HepG2 (cell line): ENCODE measurements around the gene IQCK. TPM values are rescaled to one million over a fixed set of nuclear protein-coding genes. Genes with fewer than 3 reads are reported as not detected.

Experiments
- AKAP8 ChIP-seq: sonication (generic); formaldehyde crosslinking; IDR thresholded peaks from 2 replicates; pipeline ENCODE4 v1.5.1; 2020; ENCODE audit warnings: mild to moderate bottlenecking, missing genetic modification reagents
- ARNT ChIP-seq: fragments of 450-650 bp; IDR thresholded peaks from 2 replicates; pipeline ENCODE4 v1.6.1; 2017
- CBX5 ChIP-seq: sonication (generic); formaldehyde crosslinking; IDR thresholded peaks from 2 replicates; pipeline ENCODE4 v1.4.0; 2020; ENCODE audit warnings: missing genetic modification reagents, borderline replicate concordance
- NR2C2 ChIP-seq: sonication (generic); formaldehyde crosslinking; IDR thresholded peaks from 2 replicates; pipeline ENCODE4 v1.4.0; 2020; ENCODE audit warnings: missing genetic modification reagents, mild to moderate bottlenecking, moderate library complexity, borderline replicate concordance
- NR2F6 ChIP-seq, 2 experiments: IDR thresholded peaks; 2 replicates each; pipeline ENCODE4 v1.6.1; 2016; ENCODE audit warnings: antibody characterized with exemption in 1 of 2, mild to moderate bottlenecking in 1 of 2
- TOPORS ChIP-seq: sonication (generic); formaldehyde crosslinking; IDR thresholded peaks from 2 replicates; pipeline ENCODE4 v1.8.0; 2023; ENCODE audit warnings: mild to moderate bottlenecking, missing genetic modification reagents
- TSC22D2 ChIP-seq: sonication (generic); formaldehyde crosslinking; IDR thresholded peaks from 2 replicates; pipeline ENCODE4 v1.5.1; 2020; ENCODE audit warnings: missing genetic modification reagents, mild to moderate bottlenecking, borderline replicate concordance
- ZNF431 ChIP-seq: sonication (generic); formaldehyde crosslinking; IDR thresholded peaks from 2 replicates; pipeline ENCODE4 v1.9.0; 2022; ENCODE audit warnings: missing genetic modification reagents, low read depth, mild to moderate bottlenecking, borderline replicate concordance
- ZNF761 ChIP-seq: sonication (generic); formaldehyde crosslinking; conservative IDR thresholded peaks from 2 replicates; pipeline ENCODE4 v1.4.0; 2020; ENCODE audit warnings: mild to moderate bottlenecking, missing genetic modification reagents
- polyA plus RNA-seq, 8 experiments: library from polyadenylated mRNA; depleted of rRNA in 3 of 8; stranded (reverse) in 7 of 8; unstranded in 1 of 8; fragments of >200 nt; fragmentation: Illumina TruSeq in 4 of 8; extraction: Trizol in 4 of 8; gene quantifications; 2 replicates each; pipeline versions ENCODE4 v1.2.1 to v1.2.3, GENCODE V29; 2011 to 2016; ENCODE audit warnings: low read depth in 4 of 8, missing spikeins in 1 of 8, mixed read lengths in 1 of 8; ENCODE audit not compliant: insufficient read depth in 1 of 8
- total RNA-seq, 5 experiments: library from RNA; depleted of rRNA; stranded (reverse); fragments of >200 nt; fragmentation: Illumina TruSeq; extraction: Trizol; gene quantifications; 2 replicates each; pipeline ENCODE4 v1.2.3, GENCODE V29; 2016; ENCODE audit warnings: low read depth in 1 of 5
- TF ChIP-seq, protein P1 (sequence below): sonication (generic); formaldehyde crosslinking; IDR thresholded peaks from 2 replicates; pipeline ENCODE4 v1.5.1; 2020; ENCODE audit warnings: mild to moderate bottlenecking, missing genetic modification reagents, borderline replicate concordance
- TF ChIP-seq, protein P2 (sequence below): sonication (generic); formaldehyde crosslinking; conservative IDR thresholded peaks from 2 replicates; pipeline ENCODE4 v1.4.0; 2020; ENCODE audit warnings: missing genetic modification reagents
- TF ChIP-seq, protein P3 (sequence below): sonication (generic); formaldehyde crosslinking; IDR thresholded peaks from 2 replicates; pipeline ENCODE4 v1.5.0; 2020; ENCODE audit warnings: missing genetic modification reagents, mild to moderate bottlenecking, borderline replicate concordance

The IQCK gene
- total and polyA plus RNA-seq, 2 of the 13 experiments (the other 11 are each of a cell fraction or from before 2014, with no cell fraction given) = 5.1 to 7.3 TPM

DNA sequence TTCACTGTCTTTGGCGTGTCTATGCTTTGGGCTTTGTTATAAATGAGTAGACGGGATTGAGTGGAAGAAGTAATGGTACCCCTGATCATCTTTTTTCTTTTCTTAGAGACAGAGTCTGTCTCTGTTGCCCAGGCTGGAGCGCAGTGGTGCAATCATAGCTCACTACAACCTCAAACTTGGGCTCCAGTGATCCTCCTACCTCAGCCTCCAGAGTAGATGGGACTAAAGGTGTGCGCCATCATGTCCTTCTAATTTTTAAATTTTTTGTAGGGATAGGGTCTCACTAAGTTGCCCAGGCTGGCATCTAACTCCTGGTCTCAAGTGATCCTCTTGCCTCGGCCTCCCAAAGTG is 181.5 kb downstream of the IQCK start (continued):
- no peak for TF ChIP-seq ZNF431
- TF ChIP-seq CBX5 (CRISPR knock-in tag) = no peak
- no peak for TF ChIP-seq NR2C2 (CRISPR knock-in tag)
- TF ChIP-seq ARNT = no peak
- 0 out of 2 replicates have a peak, but pooled peaks have one; percentile 11 for TF ChIP-seq NR2F6 (IDR thresholded peaks at IDR 0.05)
- TF ChIP-seq NR2F6 (CRISPR knock-in tag; IDR thresholded peaks at IDR 0.05) = no peak
- no peak for TF ChIP-seq AKAP8 (CRISPR knock-in tag)
- TF ChIP-seq, protein P1, sequence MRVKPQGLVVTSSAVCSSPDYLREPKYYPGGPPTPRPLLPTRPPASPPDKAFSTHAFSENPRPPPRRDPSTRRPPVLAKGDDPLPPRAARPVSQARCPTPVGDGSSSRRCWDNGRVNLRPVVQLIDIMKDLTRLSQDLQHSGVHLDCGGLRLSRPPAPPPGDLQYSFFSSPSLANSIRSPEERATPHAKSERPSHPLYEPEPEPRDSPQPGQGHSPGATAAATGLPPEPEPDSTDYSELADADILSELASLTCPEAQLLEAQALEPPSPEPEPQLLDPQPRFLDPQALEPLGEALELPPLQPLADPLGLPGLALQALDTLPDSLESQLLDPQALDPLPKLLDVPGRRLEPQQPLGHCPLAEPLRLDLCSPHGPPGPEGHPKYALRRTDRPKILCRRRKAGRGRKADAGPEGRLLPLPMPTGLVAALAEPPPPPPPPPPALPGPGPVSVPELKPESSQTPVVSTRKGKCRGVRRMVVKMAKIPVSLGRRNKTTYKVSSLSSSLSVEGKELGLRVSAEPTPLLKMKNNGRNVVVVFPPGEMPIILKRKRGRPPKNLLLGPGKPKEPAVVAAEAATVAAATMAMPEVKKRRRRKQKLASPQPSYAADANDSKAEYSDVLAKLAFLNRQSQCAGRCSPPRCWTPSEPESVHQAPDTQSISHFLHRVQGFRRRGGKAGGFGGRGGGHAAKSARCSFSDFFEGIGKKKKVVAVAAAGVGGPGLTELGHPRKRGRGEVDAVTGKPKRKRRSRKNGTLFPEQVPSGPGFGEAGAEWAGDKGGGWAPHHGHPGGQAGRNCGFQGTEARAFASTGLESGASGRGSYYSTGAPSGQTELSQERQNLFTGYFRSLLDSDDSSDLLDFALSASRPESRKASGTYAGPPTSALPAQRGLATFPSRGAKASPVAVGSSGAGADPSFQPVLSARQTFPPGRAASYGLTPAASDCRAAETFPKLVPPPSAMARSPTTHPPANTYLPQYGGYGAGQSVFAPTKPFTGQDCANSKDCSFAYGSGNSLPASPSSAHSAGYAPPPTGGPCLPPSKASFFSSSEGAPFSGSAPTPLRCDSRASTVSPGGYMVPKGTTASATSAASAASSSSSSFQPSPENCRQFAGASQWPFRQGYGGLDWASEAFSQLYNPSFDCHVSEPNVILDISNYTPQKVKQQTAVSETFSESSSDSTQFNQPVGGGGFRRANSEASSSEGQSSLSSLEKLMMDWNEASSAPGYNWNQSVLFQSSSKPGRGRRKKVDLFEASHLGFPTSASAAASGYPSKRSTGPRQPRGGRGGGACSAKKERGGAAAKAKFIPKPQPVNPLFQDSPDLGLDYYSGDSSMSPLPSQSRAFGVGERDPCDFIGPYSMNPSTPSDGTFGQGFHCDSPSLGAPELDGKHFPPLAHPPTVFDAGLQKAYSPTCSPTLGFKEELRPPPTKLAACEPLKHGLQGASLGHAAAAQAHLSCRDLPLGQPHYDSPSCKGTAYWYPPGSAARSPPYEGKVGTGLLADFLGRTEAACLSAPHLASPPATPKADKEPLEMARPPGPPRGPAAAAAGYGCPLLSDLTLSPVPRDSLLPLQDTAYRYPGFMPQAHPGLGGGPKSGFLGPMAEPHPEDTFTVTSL (CRISPR knock-in tag) = no peak
- TF ChIP-seq, protein P2, sequence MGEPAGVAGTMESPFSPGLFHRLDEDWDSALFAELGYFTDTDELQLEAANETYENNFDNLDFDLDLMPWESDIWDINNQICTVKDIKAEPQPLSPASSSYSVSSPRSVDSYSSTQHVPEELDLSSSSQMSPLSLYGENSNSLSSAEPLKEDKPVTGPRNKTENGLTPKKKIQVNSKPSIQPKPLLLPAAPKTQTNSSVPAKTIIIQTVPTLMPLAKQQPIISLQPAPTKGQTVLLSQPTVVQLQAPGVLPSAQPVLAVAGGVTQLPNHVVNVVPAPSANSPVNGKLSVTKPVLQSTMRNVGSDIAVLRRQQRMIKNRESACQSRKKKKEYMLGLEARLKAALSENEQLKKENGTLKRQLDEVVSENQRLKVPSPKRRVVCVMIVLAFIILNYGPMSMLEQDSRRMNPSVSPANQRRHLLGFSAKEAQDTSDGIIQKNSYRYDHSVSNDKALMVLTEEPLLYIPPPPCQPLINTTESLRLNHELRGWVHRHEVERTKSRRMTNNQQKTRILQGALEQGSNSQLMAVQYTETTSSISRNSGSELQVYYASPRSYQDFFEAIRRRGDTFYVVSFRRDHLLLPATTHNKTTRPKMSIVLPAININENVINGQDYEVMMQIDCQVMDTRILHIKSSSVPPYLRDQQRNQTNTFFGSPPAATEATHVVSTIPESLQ (CRISPR knock-in tag) = no peak
- 0 out of 2 replicates have a peak, but pooled peaks have one; percentile 27 for TF ChIP-seq TSC22D2 (CRISPR knock-in tag)
- TF ChIP-seq, protein P3, sequence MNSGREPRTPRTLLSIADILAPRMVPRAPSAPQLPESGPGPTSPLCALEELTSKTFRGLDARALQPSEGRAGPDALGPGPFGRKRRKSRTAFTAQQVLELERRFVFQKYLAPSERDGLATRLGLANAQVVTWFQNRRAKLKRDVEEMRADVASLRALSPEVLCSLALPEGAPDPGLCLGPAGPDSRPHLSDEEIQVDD (CRISPR knock-in tag) = no peak
- TF ChIP-seq ZNF761 = no peak
- no peak for TF ChIP-seq TOPORS (CRISPR knock-in tag)
